ENCODE measurements around the gene FAM234B.

GRCh38 chr12:13066459-13066858 is 22.3 kb downstream of the FAM234B start:
- TF ChIP-seq GATA2 (IDR thresholded peaks at IDR 0.05; ENCODE audit: low read depth, low read length) (no peak), GATA3 (IDR thresholded peaks at IDR 0.05; ENCODE audit: low read depth, low read length) (no peak)
